Activated T-cell treated with anti-CD3 and anti-CD28 coated beads for 4 hours (primary cell): Measurements from ENCODE around the gene KCND1.

ENCODE experiments used
- DNase-seq: peaks from one replicate; pipeline ENCODE4 v3.0.0-alpha.2; 2020

Gene KCND1

DNA sequence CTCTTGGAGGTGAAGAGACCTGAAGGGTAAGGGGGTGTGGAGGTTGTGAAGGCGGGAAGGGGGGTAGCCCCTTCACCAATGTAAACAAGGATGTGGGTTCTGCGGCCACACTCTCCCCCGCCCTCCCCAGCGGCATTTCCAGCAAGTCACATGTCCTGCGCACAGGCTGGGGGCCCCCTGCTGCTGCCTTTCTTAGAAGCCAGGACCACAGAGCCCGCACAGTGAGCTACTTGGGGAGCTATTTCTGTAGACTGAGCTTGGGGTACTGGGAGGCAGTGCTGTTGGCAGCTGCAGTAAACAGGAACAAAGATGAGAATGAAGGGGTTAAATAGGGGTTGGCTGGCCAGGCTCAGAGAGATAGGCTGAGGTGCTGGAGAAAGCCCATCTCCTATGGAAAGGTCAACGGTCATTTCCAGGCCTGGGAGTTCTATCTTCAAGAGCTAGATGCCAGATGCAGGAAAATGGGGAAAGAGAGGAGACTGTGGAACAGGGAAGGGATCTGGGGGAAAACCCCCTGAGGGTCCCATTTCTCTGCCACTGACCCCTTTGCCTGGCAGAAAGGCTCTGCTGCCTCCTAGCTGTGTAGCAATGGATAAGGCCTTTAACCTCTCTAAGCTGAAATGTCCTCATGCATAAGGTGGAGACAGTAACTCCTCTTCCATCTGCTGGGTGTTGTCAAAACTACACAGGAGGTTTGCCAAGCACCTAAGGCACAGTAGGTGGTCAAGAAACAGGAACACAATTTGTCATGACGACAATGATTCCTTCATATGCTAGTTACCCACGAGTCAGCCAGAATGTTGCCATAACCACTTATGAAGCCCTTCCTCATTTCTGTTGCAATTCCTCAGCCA lies 34.4 kb downstream of the KCND1 start:
- DNase-seq, result peak; percentile 77

DNA sequence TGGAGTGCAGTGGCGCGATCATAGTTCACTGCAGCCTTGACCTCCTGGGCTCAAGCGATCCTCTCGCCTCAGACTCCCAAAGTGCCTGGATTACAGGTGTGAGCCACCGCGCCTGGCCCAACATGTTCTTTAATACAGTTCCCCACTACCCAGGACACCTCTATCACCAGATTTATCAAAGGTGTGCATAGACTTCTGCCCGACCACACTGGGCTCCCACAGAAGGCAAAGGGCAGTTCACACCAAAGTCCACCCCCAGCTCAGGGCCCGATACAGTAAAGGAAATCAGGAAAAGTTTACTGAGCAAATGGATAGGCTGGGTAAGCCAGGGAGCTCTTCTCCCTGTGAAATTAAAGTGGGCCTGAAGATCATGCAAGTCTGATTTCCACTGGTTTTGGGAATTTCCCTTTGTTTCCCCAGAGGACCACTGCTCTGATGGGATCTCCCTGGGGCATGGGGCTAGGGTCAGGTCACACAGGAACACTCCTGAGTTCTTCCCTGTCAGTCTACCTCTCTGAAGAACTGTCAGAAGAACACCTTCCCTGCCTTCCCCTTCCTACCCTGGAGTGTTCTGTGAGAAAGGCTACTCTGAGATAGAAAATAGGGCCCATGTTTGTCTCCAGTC lies 35.1 kb downstream of the KCND1 start:
- no peak for DNase-seq

DNA sequence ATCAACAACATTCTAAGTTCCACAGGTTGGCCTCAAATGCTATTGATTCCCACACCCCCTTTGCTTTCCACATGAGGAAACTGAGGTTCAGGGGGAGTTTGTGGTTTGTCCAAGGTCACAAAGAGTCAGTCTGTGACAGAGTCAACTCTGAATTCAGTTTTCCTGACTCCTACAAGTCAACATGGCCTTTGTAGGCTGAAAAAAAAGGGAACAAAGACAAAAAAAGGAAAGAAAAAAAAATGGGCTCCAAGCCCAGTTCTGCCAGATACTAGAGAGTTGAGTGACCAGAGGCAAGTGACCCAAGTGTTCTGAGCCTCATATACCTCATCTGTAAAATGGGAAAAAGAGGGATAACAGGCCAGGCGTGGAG lies 36.4 kb downstream of the KCND1 start:
- no peak for DNase-seq

DNA sequence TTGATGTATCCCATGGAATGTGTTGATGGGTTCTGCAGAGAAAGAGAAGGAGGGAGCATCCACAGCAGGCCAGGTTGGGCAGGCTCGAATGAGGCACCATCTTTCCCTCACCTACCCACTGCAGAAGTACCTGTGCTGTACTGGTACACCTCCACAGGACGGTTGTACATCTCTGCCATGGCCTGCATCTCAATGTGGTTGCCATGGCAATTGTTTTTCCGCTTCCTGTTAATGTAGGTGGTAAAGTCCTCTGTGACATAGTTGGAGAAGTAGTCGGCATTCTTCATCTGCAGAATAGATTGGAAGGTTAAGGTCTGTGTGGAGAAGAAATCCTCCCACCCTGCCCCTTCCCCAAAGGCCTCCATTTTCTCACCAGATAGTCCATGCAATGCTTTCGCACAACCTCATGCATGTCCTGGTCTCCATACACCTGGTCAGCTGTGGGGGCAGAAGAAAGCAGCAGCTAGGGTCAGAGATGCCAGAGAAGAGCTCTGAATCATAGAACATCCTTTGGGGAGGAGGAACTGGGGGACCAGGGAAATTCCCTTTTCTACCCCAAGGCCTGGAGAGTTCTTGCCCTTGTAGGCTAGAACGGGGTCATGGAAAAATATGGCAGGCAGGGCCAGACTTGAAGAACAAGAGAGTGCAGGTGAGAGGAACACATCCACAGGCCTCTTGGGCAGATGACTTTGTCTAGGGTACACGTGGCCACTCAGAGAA lies 36.9 kb downstream of the KCND1 start:
- DNase-seq, result no peak

DNA sequence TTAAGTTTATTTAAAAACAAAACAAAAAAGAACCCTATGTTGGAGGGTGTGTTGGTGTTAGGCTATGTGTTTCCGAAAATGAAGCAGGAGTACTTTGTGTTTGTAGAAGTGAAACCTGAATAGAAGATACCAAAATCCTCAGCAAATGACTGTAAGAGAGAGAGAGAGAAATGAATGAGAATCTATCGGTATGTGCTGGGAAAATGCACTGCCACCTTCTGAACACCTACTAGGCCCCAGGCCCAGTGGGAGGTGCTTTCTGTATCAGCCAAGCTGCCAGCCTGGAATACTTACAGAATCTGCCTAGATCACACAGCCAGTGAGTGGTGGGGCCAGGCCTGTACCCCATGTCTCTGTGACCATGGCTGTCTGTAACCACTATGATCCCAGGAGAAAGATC lies 37.9 kb downstream of the KCND1 start:
- DNase-seq, result no peak

DNA sequence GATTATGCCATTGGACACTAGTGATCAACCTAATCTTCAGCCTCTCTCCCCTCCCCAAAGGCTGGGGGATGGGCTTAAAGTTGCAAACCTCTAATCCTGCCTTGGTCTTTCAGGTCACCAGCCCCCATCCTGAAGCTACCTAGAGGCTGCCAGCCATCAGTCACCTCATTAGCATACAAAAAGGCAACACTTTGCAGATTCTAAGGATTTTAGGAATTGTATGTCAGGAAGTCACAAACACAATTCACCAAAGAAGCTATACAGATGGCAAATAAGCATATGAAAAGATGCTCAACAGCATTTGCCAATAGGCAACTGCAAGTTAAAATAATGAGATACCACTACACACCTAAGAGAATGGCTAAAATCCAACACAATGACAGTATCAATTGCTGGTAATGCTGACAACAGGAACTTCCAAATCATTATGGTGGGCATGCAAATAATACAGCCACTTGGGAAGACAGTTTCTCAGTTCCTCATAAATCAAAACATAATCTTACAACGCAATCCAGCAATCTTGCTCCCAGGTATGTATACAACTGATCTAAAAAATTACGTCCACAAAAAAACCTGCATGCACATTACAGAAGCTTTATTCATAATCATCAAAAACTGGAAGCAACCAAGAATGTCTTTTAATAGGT lies 43.8 kb downstream of the KCND1 start:
- DNase-seq, result no peak

DNA sequence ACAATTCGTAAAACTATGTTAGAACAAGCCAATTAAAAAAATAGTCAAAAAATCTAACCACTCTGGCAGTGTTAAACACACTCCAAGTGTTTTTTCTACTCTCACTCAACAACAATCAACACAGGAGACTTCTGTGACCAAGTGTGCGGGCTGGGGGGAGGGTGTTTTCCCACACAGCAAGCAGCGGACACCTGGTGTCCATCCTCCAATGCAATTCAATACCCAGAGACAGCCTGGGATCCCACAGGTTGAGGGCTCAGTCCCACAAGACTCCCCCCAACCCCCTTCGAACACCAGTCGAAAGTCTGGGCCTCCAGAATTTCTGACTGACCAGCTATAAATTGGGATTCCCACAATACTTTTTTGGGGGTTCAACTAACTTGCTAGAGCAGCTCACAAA lies 44.5 kb downstream of the KCND1 start:
- no peak for DNase-seq

DNA sequence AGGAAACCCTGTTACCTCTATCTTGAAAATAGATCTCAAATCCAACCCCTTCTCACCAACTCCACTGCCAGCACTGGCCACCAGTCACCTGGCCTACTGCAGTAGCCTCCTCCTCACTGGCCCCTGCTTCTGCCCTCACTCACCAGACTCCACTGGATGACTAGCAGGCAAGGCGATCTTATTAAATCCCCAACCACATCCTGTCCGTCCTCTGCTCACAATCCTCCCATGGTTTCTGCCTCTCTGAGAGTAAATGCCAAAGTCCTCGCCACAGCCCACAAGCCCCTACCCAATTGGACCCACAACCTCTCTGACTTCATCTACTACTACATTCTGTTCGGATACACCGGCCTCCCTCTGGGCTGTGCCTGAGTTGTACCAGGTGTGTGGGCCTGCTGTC lies 47.4 kb downstream of the KCND1 start:
- DNase-seq, result no peak

DNA sequence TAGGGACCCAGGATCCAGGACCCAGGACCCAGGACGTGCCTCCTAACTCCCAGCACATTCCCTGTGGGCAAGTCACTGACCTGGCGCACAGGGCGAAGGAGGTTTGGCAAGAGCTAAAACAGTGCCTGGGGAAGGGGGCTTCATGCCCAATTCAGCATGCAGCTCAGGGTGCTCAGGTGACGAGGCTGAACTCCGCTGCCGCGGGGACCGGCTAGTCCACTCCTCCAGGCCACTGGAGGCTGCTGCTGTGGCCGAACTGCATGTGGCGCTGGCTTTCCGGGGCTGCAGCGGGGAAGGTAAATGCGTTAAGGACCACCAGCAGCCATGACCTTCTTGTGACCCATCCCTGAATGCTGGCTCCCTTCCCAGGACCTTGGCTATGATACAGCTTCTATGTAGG lies 47.9 kb downstream of the KCND1 start:
- no peak for DNase-seq

DNA sequence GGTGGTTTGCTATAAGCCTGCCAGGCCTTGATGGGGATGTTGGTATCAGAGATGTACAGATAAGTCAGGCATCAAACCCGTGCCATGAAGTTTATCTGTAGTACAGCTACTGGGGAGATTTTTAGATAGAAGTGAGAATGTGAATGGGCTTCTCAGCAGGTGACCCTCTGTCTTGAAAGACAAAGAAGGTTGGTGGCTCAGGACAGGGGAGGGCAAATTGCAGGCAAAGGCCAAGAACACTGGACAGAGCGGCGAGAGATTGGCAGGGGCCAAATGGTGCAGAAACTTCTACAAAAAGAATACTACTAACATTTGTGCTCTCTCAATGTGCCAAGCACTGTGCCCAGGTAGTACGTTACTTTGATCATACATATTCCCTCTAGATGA lies 50.9 kb downstream of the KCND1 start:
- no peak for DNase-seq

DNA sequence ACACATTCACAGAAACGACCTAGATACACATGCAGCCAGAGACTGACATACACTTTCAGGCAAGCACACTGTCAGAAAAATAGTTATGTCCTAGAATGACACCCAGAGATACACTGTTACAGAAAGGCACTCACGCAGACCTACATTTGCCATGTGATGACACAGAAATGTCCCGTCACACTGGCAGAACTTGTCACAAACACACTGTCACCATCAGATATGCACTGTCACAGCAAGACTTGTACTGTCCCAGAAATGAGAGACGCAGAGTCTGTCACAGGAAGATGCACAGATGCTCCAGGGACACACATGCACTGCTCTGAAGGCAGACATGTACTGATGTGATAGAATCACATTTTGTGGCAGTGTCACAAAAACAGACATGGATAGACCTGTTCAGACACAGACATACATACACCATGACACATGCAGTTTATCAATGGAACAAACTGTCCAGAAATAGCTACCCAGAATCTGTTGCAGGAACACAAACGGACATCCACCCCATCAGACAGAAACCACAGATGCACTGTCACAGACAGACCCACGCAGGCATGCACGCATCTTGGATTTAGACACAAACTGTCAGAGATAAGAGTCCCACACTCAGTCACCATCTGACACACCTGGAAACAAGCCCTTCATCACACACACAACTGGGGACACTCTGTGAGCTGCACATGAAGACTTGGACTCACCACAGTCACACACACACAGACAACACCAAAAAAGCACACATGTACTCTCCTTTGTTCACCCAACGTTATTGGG lies 51.5 kb downstream of the KCND1 start:
- DNase-seq, result no peak

DNA sequence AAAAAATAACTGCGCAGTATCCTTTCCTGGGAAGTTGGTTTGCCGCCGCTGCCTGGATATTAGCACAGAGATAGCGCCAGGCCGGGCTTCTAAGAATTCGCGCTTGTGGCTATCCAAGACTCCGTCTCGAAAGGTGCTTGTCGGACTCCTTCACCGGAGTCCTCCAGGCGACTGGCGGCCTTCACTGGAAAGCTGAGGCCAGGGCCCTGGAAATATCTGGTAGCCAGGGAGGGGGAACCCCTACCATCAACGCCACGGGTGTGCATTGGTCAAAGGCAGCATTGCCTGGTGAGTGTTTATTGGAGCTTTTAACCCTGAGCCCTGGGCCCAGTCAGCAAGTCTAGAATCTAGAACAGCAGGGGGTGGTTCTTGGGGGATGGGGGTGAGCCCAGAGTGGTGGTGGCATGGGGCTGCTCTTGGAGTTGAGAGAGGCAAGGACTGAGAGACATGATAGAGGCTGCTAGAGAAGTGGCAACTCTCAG lies 52.2 kb downstream of the KCND1 start:
- no peak for DNase-seq

DNA sequence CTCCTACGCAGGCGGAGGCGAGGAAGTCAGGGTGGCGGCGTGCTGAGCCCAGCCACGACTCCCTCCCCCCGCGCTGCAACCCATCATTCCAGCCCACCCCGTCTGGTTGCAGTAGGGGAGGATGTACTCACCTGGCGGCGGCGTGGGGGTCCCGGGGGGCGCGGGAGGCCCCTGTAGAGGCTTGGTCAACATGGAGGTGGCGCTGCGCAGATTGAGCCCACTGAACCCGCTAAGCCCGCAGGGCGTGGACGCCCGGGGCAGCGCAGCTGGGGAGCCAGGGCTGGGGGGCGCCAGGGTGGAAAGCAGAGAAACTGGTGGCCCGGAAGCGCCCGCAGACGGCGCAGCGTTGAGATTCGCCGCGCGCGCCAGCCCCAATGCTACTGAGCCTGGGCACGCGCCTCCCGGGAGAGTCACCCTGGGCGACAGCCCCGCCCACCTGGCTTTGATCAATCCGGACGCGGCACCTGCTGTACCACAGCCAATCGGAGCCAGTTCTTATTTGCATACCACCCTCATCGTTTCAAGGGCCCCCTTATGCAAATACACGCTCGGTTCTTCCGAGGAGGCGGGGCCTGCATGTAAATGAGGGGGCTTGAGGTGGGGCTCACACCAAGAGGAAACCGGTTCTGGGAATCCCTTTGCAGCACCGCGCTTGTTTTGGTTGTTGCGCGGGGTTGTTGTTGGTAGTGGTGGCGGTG lies 52.9 kb downstream of the KCND1 start, which contains the start of gene PIM2:
Gene PIM2 (minus strand): TSS at position 382 of the 698 bp plus-strand sequence. CDS start 190 bp downstream, at position 192.
- peak; percentile 81 for DNase-seq

DNA sequence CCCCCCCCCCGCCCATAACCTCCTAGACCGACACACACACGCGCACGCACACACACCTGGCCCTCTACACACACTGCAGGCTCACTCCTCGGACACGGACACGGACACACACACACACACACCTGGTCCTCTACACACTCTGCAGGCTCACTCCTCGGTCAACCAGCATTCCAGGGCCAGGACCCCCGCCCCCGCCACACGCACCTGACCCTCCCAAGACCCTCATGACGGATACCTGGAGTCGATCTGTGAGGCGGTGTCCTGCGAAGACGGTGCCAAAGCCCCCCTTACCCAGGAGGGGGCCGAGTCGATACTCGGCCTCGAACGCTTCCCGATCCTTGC lies 53.4 kb downstream of the KCND1 start:
- DNase-seq, result no peak

DNA sequence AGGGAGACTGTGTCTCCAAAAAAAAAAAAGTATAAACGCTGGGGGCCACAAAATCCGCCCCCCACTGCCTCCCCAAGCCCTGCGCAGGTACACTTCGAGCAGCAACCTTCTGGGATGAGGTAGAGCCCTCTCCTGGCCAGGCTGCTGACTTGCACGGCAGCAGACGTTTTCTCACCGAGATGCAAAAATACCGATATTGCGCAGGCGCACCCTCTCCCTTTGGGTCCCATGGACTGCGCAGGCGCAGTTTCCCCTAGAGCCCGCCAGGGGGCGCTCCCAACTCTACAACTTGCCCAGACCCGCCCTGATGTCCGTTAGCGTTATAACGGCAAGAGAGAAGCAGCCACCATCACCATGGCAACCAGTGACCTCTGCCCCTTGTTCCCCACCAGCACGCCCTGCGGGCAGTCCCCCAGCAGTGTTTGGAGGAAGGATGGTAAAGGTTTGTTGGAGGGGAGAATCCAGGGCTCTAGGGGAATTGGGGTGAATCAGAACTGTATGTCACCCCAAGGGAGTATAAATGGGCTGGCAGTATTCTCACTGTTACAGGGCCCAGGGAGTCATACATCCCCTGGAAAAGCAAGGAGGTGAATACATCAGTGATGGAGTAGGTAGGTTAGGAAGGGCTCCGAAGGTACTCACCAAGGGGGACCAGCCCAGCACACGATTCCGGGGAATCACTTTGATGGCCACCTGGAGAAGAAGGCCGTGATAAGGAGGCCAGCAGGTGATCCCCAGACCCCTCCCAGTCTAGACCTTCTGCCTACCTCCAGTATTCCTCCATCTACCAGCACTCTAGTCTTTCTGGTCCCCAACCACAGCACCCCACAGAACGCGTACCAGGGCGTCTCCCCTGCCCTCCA lies 54.3 kb downstream of the KCND1 start:
- peak; percentile 76 for DNase-seq

DNA sequence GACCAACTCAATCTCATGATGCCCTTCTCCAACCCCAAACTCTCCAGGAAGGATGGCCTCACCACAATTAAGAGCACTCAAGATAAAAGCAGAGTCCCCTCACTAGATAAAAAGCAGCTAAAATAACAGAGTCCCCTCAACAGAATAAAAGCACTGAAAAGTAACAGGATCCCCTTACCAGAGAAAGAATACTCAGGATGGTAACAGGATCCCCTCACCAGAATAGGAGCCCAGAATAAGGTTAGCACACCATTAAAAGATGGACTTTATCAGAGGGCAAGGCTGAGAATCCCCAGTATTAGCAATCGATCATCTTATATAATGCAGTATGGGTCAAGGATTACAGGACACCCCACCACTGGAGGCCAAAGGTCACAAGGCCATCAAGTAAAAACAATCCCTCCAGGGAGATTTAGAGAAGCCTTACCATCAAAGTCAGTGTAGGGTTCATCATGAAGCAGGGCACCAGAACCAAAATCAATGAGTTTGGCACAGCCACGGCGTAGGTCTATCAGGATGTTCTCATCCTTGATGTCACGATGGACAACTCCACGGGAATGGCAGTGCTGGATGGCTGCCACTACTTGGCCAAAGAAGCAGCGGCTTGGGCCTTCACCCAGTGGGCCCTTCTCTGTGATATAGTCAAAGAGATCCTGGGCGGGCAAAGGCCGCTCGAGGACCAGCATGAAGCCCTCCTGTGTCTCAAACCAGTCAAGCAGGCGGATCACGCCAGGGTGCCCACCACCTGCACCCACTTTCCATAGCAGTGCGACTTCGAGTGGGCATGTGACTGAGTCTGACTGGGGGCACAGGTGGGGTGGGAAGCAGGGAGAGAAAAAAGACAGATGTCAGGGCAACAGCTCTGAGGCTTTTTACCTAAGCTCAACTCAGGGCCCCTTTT lies 56.8 kb downstream of the KCND1 start:
- no peak for DNase-seq

DNA sequence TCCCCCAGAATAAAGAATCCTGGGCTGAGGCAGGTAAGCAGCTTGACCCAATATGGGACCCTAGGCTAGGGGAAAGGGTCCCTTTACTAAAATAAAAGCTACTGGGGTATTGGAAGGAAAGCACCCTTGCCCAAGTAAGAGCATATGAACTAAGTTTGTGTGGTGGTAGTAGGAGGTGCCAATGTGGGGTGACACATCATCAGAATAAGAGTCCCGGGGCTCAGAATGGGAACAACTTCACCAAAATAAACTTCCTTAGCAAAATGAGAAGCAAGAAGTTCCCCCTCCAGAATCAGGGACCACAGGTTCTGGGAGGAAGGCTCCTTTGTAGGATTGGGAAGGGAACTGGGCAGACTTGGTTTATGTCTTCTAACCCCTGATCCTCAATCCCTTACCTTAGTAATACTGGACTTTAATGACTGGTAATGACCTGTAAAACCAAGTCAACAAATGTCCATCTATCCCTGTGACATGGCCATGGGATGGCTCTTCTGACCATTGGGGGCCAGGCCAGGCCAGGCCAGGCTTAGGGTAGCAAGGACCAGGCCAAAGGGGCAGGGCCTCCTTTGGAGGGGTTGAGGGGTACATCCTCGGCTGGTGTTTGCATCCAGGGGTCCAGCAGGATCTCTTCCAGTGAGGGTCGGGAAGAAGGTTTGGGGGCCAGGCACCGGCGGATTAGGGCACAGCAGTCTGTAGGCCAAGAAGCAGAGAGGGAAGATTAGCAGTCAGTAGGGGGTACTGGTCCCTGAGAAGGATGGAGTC lies 57.9 kb downstream of the KCND1 start:
- no peak for DNase-seq

DNA sequence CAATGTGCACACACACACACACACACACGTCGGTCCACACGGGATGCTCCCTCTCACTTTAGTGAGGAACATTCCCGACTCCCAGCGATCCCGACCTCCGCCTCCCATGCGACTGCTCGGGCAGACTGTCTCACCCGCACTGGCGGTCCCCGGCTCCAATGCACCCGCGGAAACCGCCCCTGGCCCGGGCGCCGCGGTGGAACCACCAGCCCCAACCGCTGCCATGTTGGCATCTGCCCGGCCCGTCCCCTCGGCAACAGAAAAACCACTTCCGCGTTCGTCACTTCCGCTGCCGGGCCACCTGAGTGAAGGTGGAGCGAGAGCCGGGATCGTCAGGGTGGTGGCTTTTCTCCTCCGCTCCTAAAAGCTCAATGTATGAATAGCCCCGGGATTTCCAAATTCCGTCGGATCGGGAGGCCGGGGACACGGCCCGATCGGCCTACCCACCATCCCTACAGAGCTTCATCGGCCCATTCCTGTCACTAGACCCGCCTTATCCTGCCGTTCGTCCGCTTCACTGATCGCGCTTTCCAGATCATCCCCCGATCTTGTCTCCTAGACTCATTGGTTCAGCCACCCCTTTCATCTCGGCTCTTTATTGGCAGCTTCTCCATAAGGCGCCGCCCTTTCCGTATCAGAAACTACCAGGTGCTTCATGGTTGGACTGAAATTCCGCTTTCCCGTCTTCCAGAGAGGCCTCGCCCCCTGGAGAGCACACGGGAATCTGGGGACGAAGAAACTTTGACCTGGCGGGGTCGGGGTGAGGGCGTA lies 60.0 kb downstream of the KCND1 start, which contains the start of gene SLC35A2:
Gene SLC35A2 (minus strand): TSS at position 235 of the 771 bp plus-strand sequence. CDS start 10 bp downstream, at position 225.
- peak; percentile 84 for DNase-seq
